Measurements from ENCODE around the gene UCKL1.

UCKL1 gene

GRCh38 chr20:63958964-63959698, 2.9 kb upstream of the UCKL1 start:
- DNase-seq = no peak

GRCh38 chr20:63958471-63958870, 2.3 kb upstream of the UCKL1 start:
- DNase-seq = no peak

GRCh38 chr20:63957690-63958441, 1.6 kb upstream of the UCKL1 start:
- DNase-seq = peak; percentile 52

- DNase-seq = peak; percentile 61
These were observed 931 bp upstream of the UCKL1 start for GRCh38 chr20:63957004-63957689.

- no peak for DNase-seq
These were observed 418 bp upstream of the UCKL1 start for GRCh38 chr20:63956664-63957003.

- DNase-seq = no peak
These were observed 862 bp downstream of the UCKL1 start for GRCh38 chr20:63955281-63955826.

- no peak for DNase-seq
These were observed 2.3 kb downstream of the UCKL1 start for GRCh38 chr20:63953764-63954429.

- no peak for DNase-seq
These were observed 3.4 kb downstream of the UCKL1 start for GRCh38 chr20:63952769-63953168.

- no peak for DNase-seq
These were observed 4.0 kb downstream of the UCKL1 start for GRCh38 chr20:63952210-63952535.

GRCh38 chr20:63951398-63952209, 4.6 kb downstream of the UCKL1 start:
- DNase-seq = no peak

- DNase-seq = no peak
These were observed 5.4 kb downstream of the UCKL1 start for GRCh38 chr20:63950701-63951397.

GRCh38 chr20:63947638-63948456, 8.4 kb downstream of the UCKL1 start:
- no peak for DNase-seq

GRCh38 chr20:63946986-63947637, 9.1 kb downstream of the UCKL1 start:
- DNase-seq = no peak

- DNase-seq = no peak
These were observed 10.0 kb downstream of the UCKL1 start for GRCh38 chr20:63945921-63946920.

GRCh38 chr20:63945031-63945658, 11.1 kb downstream of the UCKL1 start:
- DNase-seq = no peak

GRCh38 chr20:63944078-63944941, 11.9 kb downstream of the UCKL1 start:
- no peak for DNase-seq

- DNase-seq = no peak
These were observed 12.5 kb downstream of the UCKL1 start for GRCh38 chr20:63943808-63944077.
